Neuronal stem cell (in vitro differentiated cells): ENCODE data around the gene CLIP4.

ENCODE experiments used
- DNase-seq: peaks from one replicate; pipeline ENCODE4 v3.0.0-alpha.2; 2013; ENCODE audit warnings: low spot score
- H2AFZ ChIP-seq: one replicate; pipeline ENCODE4 v1.6.1; 2013; ENCODE audit warnings: mild to moderate bottlenecking, low read length, inconsistent platforms
- H2AK5ac ChIP-seq: 2 replicates; pipeline ENCODE4 v1.6.1; 2013; ENCODE audit warnings: low read depth, mild to moderate bottlenecking, inconsistent platforms, low read length, moderate library complexity, mixed read lengths
- H2BK120ac ChIP-seq: 2 replicates; pipeline ENCODE4 v1.6.1; 2013; ENCODE audit warnings: low read depth, mild to moderate bottlenecking, inconsistent platforms, low read length, moderate library complexity, mixed read lengths
- H2BK12ac ChIP-seq: one replicate; pipeline ENCODE4 v1.6.1; 2013; ENCODE audit warnings: low read length, inconsistent platforms
- H2BK15ac ChIP-seq: 2 replicates; pipeline ENCODE4 v1.6.1; 2013; ENCODE audit warnings: mild to moderate bottlenecking, low read length, inconsistent platforms, mixed read lengths
- H2BK5ac ChIP-seq: one replicate; pipeline ENCODE4 v1.6.1; 2013; ENCODE audit warnings: inconsistent platforms, mild to moderate bottlenecking, low read length, moderate library complexity
- H3K14ac ChIP-seq: one replicate; pipeline ENCODE4 v1.6.1; 2013; ENCODE audit warnings: low read length, inconsistent platforms
- H3K18ac ChIP-seq: 2 replicates; pipeline ENCODE4 v1.6.1; 2013; ENCODE audit warnings: low read length, inconsistent platforms
- H3K23ac ChIP-seq: 2 replicates; pipeline ENCODE4 v1.6.1; 2013; ENCODE audit warnings: low read depth, mild to moderate bottlenecking, mixed read lengths, low read length, inconsistent platforms; ENCODE audit not compliant: poor library complexity
- H3K27ac ChIP-seq: replicated peaks from 3 replicates; pipeline ENCODE4 v1.5.1; 2013; ENCODE audit warnings: low read length, inconsistent platforms
- H3K27me3 ChIP-seq, 3 experiments: 2 replicates each; pipeline ENCODE4 v1.6.1; 2013; ENCODE audit warnings: low read length in 3 of 3, mild to moderate bottlenecking in 2 of 3, inconsistent platforms in 1 of 3, low read depth in 1 of 3, mixed read lengths in 1 of 3, moderate library complexity in 1 of 3; ENCODE audit not compliant: control insufficient read depth in 3 of 3, insufficient read depth in 3 of 3
- H3K36me3 ChIP-seq, 2 donors: replicated peaks in 1 of 2; 2 replicates each; pipeline ENCODE4 v1.6.1; 2013; ENCODE audit warnings: low read length in 2 of 2; ENCODE audit not compliant: control insufficient read depth in 2 of 2, insufficient read depth in 2 of 2
- H3K4ac ChIP-seq: 2 replicates; pipeline ENCODE4 v1.6.1; 2013; ENCODE audit warnings: inconsistent platforms, mild to moderate bottlenecking, low read length, moderate library complexity
- H3K4me1 ChIP-seq, 2 donors: 1 replicate in 1 of 2; 2 replicates in 1 of 2; pipeline ENCODE4 v1.6.1; 2013; ENCODE audit warnings: low read length in 2 of 2, low read depth in 1 of 2; ENCODE audit not compliant: control insufficient read depth in 2 of 2, insufficient read depth in 1 of 2
- H3K4me2 ChIP-seq: one replicate; pipeline ENCODE4 v1.6.1; 2013; ENCODE audit warnings: mild to moderate bottlenecking, low read length, inconsistent platforms; ENCODE audit not compliant: insufficient read depth, poor library complexity, severe bottlenecking
- H3K4me3 ChIP-seq, 2 donors: 2 replicates each; pipeline ENCODE4 v1.5.1; 2013; ENCODE audit warnings: low read length in 2 of 2, mild to moderate bottlenecking in 2 of 2, inconsistent platforms in 1 of 2, moderate library complexity in 1 of 2
- H3K79me1 ChIP-seq: one replicate; pipeline ENCODE4 v1.6.1; 2013; ENCODE audit warnings: low read depth, mild to moderate bottlenecking, inconsistent platforms, low read length, moderate library complexity
- H3K9ac ChIP-seq: one replicate; pipeline ENCODE4 v1.6.1; 2013; ENCODE audit warnings: mild to moderate bottlenecking, low read depth, low read length, inconsistent platforms; ENCODE audit not compliant: poor library complexity
- H3K9me3 ChIP-seq, 2 donors: replicated peaks in 1 of 2; 2 replicates each; pipeline versions ENCODE3 to v1.6.1; 2013; ENCODE audit warnings: low read length in 2 of 2, mild to moderate bottlenecking in 2 of 2, inconsistent platforms in 1 of 2, low read depth in 1 of 2, mixed read lengths in 1 of 2, moderate library complexity in 1 of 2; ENCODE audit not compliant: control insufficient read depth in 2 of 2, insufficient read depth in 1 of 2
- H4K8ac ChIP-seq: one replicate; pipeline ENCODE4 v1.6.1; 2013; ENCODE audit warnings: low read depth, mild to moderate bottlenecking, inconsistent platforms, low read length, moderate library complexity
- H4K91ac ChIP-seq: one replicate; pipeline ENCODE4 v1.6.1; 2013; ENCODE audit warnings: low read length, low read depth, mild to moderate bottlenecking, inconsistent platforms; ENCODE audit not compliant: poor library complexity
- WGBS, 2 donors: extraction: QIAGEN DNeasy Blood & Tissue Kit; methylation state at CpG; one replicate each; pipeline ENCODE4 v1.1.7; 2013; ENCODE audit warnings: missing lambda C conversion rate in 2 of 2, mixed read lengths in 1 of 2; ENCODE audit not compliant: insufficient read length in 2 of 2, insufficient replicate concordance in 1 of 2; ENCODE audit errors: extremely low coverage in 2 of 2; 5-methylcytosine and 5-hydroxymethylcytosine counted together

CLIP4 gene

GRCh38 chr2:29068513-29068912 is 46.7 kb upstream of the CLIP4 start:
- Histone ChIP-seq H4K91ac (no peak overlapping the region), H3K9me3 (no peaks in the 10 kb centered on the region), H3K36me3 (no peaks in the 10 kb centered on the region), H3K9ac (no peak overlapping the region), H2BK5ac (no peak overlapping the region), H3K27me3 (peaks cover 0 to 7% (median 2%) of the 10 kb centered on the region in 3 experiments), H3K79me1 (no peaks in the 10 kb centered on the region), H3K23ac (no peak overlapping the region), H2BK15ac (no peak overlapping the region), H3K14ac (no peak overlapping the region), H3K4ac (no peak overlapping the region), H3K4me2 (no peak overlapping the region), H2BK12ac (no peak overlapping the region), H2AK5ac (no peak overlapping the region), H3K27ac (no peak overlapping the region), H3K4me1 (peaks cover 18 to 26% of the 10 kb centered on the region in 2 donors), H4K8ac (no peak overlapping the region), H2AFZ (peak overlapping the region; percentile 48), H2BK120ac (no peak overlapping the region), H3K4me3 (no peak overlapping the region), H3K18ac (no peak overlapping the region)
- DNase-seq: no peak
- no CpG with 5 or more reads among the region's 7 CpGs for WGBS, 2 donors

- WGBS, 2 donors: no CpG with 5 or more reads among the region's 12 CpGs
Observed at GRCh38 chr2:29070526-29070925, 44.7 kb upstream of the CLIP4 start.

GRCh38 chr2:29071032-29071975 is 43.9 kb upstream of the CLIP4 start:
- Histone ChIP-seq H3K27me3 (peaks cover 0 to 25% (median under 1%) of the 10 kb centered on the region in 3 experiments), H2BK120ac (no peak overlapping the region), H2BK12ac (peak overlapping the region; percentile 12), H3K36me3 (no peaks in the 10 kb centered on the region), H3K79me1 (no peaks in the 10 kb centered on the region), H3K4ac (no peak overlapping the region), H3K27ac (no peak overlapping the region), H3K23ac (no peak overlapping the region), H4K8ac (no peak overlapping the region), H2AFZ (no peak overlapping the region), H3K4me1 (peaks cover 9 to 12% of the 10 kb centered on the region in 2 donors), H4K91ac (no peak overlapping the region), H3K9ac (no peak overlapping the region), H3K4me3 (no peak overlapping the region), H3K4me2 (no peak overlapping the region), H3K9me3 (no peaks in the 10 kb centered on the region), H3K18ac (peak overlapping the region; percentile 65), H2AK5ac (peak overlapping the region; percentile 82), H3K14ac (no peak overlapping the region), H2BK5ac (peak overlapping the region; percentile 2), H2BK15ac (peak overlapping the region; percentile 32)
- WGBS, 2 donors: no CpG with 5 or more reads among the region's 19 CpGs
- DNase-seq: no peak

More at GRCh38 chr2:29070526-29070925, 44.7 kb upstream of the CLIP4 start:
- Histone ChIP-seq H3K23ac (no peak overlapping the region), H3K4me3 (no peak overlapping the region), H2AK5ac (peak overlapping the region; percentile 13), H3K14ac (no peak overlapping the region), H2BK5ac (no peak overlapping the region), H3K4ac (no peak overlapping the region), H3K79me1 (no peaks in the 10 kb centered on the region), H4K91ac (no peak overlapping the region), H3K4me2 (no peak overlapping the region), H3K27ac (no peak overlapping the region), H4K8ac (no peak overlapping the region), H2AFZ (no peak overlapping the region), H3K36me3 (no peaks in the 10 kb centered on the region), H2BK15ac (peak overlapping the region; percentile 9), H3K9ac (no peak overlapping the region), H3K27me3 (peaks cover 0 to 23% (median 2%) of the 10 kb centered on the region in 3 experiments), H2BK12ac (no peak overlapping the region), H3K18ac (peak overlapping the region; percentile 84), H3K9me3 (no peaks in the 10 kb centered on the region), H3K4me1 (peaks cover 3 to 9% of the 10 kb centered on the region in 2 donors), H2BK120ac (no peak overlapping the region)
- no peak for DNase-seq

- Histone ChIP-seq H3K23ac (no peak overlapping the region), H3K4me3 (no peak overlapping the region), H3K36me3 (no peaks in the 10 kb centered on the region), H2BK120ac (no peak overlapping the region), H3K18ac (peak overlapping the region; percentile 62), H3K79me1 (no peaks in the 10 kb centered on the region), H2BK12ac (no peak overlapping the region), H3K14ac (no peak overlapping the region), H2AK5ac (peak overlapping the region; percentile 67), H4K91ac (no peak overlapping the region), H3K27me3 (peaks cover 0 to 31% (median 0%) of the 10 kb centered on the region in 3 experiments), H3K4me1 (peaks cover 9 to 12% of the 10 kb centered on the region in 2 donors), H2AFZ (no peak overlapping the region), H3K9ac (no peak overlapping the region), H3K9me3 (no peaks in the 10 kb centered on the region), H3K4me2 (no peak overlapping the region), H2BK15ac (peak overlapping the region; percentile 2), H3K27ac (no peak overlapping the region), H4K8ac (no peak overlapping the region), H2BK5ac (no peak overlapping the region), H3K4ac (no peak overlapping the region)
- no peak for DNase-seq
- no CpG with 5 or more reads among the region's 8 CpGs for WGBS, 2 donors
Observed at GRCh38 chr2:29072251-29072650, 43.0 kb upstream of the CLIP4 start.
